Lung (tissue), 12 donors: ENCODE measurements around the gene SLC7A9. TPM values are rescaled to one million over a fixed set of nuclear protein-coding genes. Genes with fewer than 3 reads are reported as not detected.

Experiments used
- ATAC-seq: fragments of 200-7000 bp; cut with Tn5 transposase; one replicate; pipeline ENCODE4 v1.9.1; 2020; ENCODE audit warnings: moderate number of reproducible peaks; ENCODE audit not compliant: insufficient read depth, low FRiP score
- DNase-seq, 3 donors: peaks; one replicate each; pipeline ENCODE4 v3.0.0-alpha.2; 2013 to 2017
- H3K27ac ChIP-seq, 2 donors: one replicate each; pipeline ENCODE4 v1.5.1; 2013; ENCODE audit warnings: mild to moderate bottlenecking in 2 of 2, moderate library complexity in 2 of 2, control low read depth in 1 of 2, inconsistent platforms in 1 of 2, low read depth in 1 of 2, low read length in 1 of 2
- H3K27me3 ChIP-seq, 3 donors: one replicate each; pipeline ENCODE4 v1.5.1; 2013; ENCODE audit warnings: low read length in 2 of 3; ENCODE audit not compliant: control insufficient read depth in 3 of 3, insufficient read depth in 3 of 3
- H3K36me3 ChIP-seq, 4 donors: one replicate each; pipeline ENCODE4 v1.5.1; 2013; ENCODE audit warnings: low read length in 4 of 4, mild to moderate bottlenecking in 1 of 4, moderate library complexity in 1 of 4; ENCODE audit not compliant: control insufficient read depth in 4 of 4, insufficient read depth in 4 of 4
- H3K4me1 ChIP-seq, 5 donors: one replicate each; pipeline ENCODE4 v1.5.1; 2013; ENCODE audit warnings: low read length in 5 of 5, mild to moderate bottlenecking in 2 of 5, moderate library complexity in 1 of 5; ENCODE audit not compliant: control insufficient read depth in 5 of 5, insufficient read depth in 5 of 5
- H3K4me3 ChIP-seq: one replicate; pipeline ENCODE4 v1.5.1; 2013; ENCODE audit warnings: mild to moderate bottlenecking, control low read depth, moderate library complexity
- H3K9ac ChIP-seq, 2 donors: one replicate each; pipeline ENCODE4 v1.5.1; 2013; ENCODE audit warnings: low read length in 2 of 2, control low read depth in 1 of 2; ENCODE audit not compliant: insufficient read depth in 1 of 2
- H3K9me3 ChIP-seq, 4 donors: one replicate each; pipeline ENCODE4 v1.5.1; 2013; ENCODE audit warnings: low read length in 3 of 4, mild to moderate bottlenecking in 1 of 4, moderate library complexity in 1 of 4; ENCODE audit not compliant: control insufficient read depth in 4 of 4, insufficient read depth in 3 of 4
- WGBS, 2 donors: extraction: QIAGEN DNeasy Blood & Tissue Kit; methylation state at CpG; one replicate each; pipeline ENCODE4 v1.1.7; 2013; 5-methylcytosine and 5-hydroxymethylcytosine counted together
- polyA plus RNA-seq, 2 donors: library from polyadenylated mRNA; stranded (reverse); fragments of 200-250 nt; gene quantifications; one replicate each; pipeline ENCODE4 v1.2.1, GENCODE V29; 2013
- total RNA-seq, 2 donors: library from RNA; depleted of rRNA in 1 of 2; stranded (reverse); fragments of >200 nt in 1 of 2; gene quantifications; one replicate each; pipeline ENCODE4 v1.2.1, GENCODE V29; 2014 to 2021
- TF ChIP-seq, protein P1 (sequence below): IDR thresholded peaks from 2 replicates; pipeline ENCODE4 v1.5.1; 2012; ENCODE audit warnings: mild to moderate bottlenecking; ENCODE audit errors: control extremely low read depth, extremely low read depth
- donor health status: control.
- donor health status: control.
- donor health status: Bipolar disorder and iron deficiency.
- donor health status: healthy.
- donor health status: DM: yes; HTN: yes; CAD: no.

The SLC7A9 gene
- total and polyA plus RNA-seq, 4 donors: 0.06 to 0.37 (median 0.28) TPM

GRCh38 chr19:32877977-32878745, 8.6 kb upstream of the SLC7A9 start:
- ATAC-seq: no peak
- H3K9ac ChIP-seq: no peak overlapping the region
- no peak for DNase-seq
- H3K4me3 ChIP-seq: no peak overlapping the region
- no peaks in the 10 kb centered on the region for H3K27me3 ChIP-seq
- 92 to 94% methylated on average over 14 of the region's 14 CpGs for WGBS, 2 donors
- H3K9me3 ChIP-seq: no peaks in the 10 kb centered on the region
- TF ChIP-seq, protein P1, sequence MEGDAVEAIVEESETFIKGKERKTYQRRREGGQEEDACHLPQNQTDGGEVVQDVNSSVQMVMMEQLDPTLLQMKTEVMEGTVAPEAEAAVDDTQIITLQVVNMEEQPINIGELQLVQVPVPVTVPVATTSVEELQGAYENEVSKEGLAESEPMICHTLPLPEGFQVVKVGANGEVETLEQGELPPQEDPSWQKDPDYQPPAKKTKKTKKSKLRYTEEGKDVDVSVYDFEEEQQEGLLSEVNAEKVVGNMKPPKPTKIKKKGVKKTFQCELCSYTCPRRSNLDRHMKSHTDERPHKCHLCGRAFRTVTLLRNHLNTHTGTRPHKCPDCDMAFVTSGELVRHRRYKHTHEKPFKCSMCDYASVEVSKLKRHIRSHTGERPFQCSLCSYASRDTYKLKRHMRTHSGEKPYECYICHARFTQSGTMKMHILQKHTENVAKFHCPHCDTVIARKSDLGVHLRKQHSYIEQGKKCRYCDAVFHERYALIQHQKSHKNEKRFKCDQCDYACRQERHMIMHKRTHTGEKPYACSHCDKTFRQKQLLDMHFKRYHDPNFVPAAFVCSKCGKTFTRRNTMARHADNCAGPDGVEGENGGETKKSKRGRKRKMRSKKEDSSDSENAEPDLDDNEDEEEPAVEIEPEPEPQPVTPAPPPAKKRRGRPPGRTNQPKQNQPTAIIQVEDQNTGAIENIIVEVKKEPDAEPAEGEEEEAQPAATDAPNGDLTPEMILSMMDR: no peak
- H3K27ac ChIP-seq: no peak overlapping the region
- H3K36me3 ChIP-seq: peaks cover 0 to 17% (median 3%) of the 10 kb centered on the region in 4 donors
- no peaks in the 10 kb centered on the region for H3K4me1 ChIP-seq

DNA sequence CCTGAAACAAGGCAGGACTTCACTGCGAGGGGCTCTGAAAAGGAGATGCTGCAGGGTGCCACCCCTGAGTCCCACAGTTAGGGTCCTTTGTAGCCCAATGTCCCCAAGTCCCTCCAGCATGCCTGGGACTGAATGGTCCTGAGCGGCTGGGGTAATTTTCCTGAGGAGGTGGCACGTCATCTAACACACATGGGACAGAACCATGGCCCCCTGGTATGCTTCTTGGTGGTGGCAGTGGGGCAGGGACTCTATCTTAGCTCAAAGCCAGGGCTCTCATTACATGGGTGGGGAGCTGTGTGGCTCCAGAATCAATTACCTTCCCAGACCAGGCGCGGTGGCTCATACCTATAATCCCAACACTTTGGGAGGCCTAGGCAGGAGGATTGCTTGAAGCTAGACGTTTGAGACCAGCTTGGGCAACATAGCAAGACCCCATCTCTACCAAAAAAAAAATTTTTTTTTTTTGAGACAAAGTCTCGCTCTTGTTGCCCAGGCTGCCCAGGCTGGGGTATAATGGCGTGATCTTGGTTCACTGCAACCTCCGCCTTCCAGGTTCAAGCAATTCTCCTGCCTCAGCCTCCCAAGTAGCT, 7.9 kb upstream of the SLC7A9 start:
- no peaks in the 10 kb centered on the region for H3K27me3 ChIP-seq
- H3K36me3 ChIP-seq: peaks cover 0 to 17% (median 3%) of the 10 kb centered on the region in 4 donors
- H3K27ac ChIP-seq: no peak overlapping the region
- H3K4me3 ChIP-seq: no peak overlapping the region
- DNase-seq (no peak), ATAC-seq (no peak)
- no peak overlapping the region for H3K9ac ChIP-seq
- H3K9me3 ChIP-seq: no peaks in the 10 kb centered on the region
- 93 to 96% methylated on average over 9 of the region's 9 CpGs for WGBS, 2 donors
- no peaks in the 10 kb centered on the region for H3K4me1 ChIP-seq
- TF ChIP-seq, protein P1: no peak

DNA sequence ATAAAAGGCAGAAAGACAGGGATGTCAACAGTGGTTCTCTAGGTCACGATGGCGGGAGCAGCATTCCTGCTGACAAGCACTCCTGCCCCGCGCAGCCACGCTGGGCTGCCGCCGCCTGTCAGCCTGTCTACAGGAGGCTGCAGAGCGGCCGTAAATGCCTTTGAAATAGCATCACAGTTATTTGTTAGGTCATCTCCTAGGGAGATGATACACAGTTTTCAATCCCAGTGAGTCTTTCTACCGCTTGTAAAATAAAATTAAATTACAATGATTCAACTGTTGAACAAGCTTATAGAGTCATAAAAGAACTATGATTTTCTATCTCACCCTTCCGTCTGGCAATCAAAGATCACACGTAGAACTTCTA, 7.3 kb upstream of the SLC7A9 start:
- no peak overlapping the region for H3K27ac ChIP-seq
- TF ChIP-seq, protein P1: no peak
- H3K9ac ChIP-seq: no peak overlapping the region
- peaks cover 0 to 16% (median 3%) of the 10 kb centered on the region in 4 donors for H3K36me3 ChIP-seq
- H3K4me1 ChIP-seq: no peaks in the 10 kb centered on the region
- H3K9me3 ChIP-seq: no peaks in the 10 kb centered on the region
- H3K27me3 ChIP-seq: no peaks in the 10 kb centered on the region
- 78 to 83% methylated on average over 12 of the region's 12 CpGs for WGBS, 2 donors
- DNase-seq (no peak), ATAC-seq (no peak)
- no peak overlapping the region for H3K4me3 ChIP-seq
